NCI-H1105 treated with DMSO at 0.1 percent for 48 hours (cell line): ENCODE results near the gene GLYATL1.

Experiments
- DNase-seq: peaks from one replicate; lab custom pipeline; 2025; lab: John Stamatoyannopoulos, UW

The GLYATL1 gene

GRCh38 chr11:58926695-58927094 is 12.6 kb upstream of the GLYATL1 start:
- DNase-seq: no peak

DNA sequence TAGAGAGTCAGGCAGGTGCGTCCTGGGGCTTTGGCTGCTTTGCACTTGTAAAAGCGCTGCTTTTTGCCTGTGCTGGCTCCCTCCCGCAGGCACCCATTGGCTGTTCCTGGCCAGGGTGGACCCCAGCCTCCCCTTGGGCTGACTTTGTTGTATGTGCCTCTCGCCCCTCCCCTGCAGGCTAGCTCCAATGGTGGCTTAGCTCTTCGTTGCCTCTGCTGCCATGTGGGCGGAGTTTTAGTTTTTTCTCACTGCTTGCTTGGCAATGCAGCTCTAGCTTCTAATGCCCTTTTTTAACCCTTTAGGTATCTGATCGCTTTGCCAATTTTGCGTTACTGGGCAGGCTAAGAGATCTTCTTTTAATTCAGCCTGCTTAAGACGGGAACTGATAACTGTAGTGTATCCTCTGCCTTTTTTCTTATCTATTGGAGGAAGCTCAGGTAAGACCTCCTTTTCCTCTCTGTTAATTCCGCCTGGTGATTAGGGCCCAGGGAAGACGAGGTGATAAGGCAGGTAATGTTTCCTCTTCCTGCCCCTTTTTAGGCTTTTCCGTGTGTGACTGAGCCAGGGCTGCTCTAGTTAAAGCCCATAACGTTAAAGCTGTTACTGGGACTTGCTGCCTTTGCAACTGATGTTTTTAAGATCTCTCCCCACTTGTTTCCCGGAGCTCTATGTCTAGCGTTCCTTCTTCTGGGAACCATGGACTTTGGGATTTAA is 11.7 kb upstream of the GLYATL1 start:
- peak; percentile 31 for DNase-seq

DNA sequence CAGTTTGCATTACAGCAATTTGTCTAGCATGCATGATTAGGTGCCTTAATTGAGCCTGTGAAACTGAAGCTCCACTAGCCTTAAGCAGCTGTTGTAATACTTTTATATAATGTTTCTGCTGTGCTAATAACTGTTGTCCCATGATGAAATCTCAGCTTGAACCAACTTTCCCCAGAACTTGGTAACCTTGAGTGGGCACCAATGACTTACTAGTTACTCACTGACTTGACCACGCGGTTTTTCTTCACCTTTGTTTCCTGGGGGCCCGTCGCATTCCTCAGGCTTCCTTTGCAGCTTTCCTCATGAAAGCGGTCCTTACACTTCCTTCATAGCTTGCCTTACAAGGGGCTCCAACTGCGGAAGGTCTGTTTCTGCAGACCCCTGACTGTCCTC is 11.2 kb upstream of the GLYATL1 start:
- no peak for DNase-seq

DNA sequence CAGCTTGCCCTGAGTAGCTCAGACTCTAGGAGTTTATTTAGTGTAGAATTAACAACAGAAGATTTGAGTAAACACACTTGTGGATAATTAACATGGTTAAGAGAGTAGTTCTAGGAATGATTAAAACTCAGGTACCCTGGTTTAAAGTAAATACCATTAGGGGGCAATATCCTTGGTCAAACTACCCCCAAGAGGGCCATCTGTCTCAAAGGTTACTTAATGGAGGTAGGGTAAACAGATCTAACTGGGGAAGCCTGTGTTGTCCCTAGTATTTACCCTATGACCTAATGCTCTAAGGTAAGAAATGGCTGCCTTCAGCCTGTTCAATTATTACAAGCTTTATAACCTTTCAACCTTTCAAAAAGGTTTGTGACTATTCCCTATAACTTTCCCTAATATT is 10.6 kb upstream of the GLYATL1 start:
- no peak for DNase-seq

GRCh38 chr11:58930926-58931325 is 8.4 kb upstream of the GLYATL1 start:
- DNase-seq: no peak

GRCh38 chr11:58933661-58934060 is 5.6 kb upstream of the GLYATL1 start:
- no peak for DNase-seq

- no peak for DNase-seq
Observed at GRCh38 chr11:58934945-58935513, 4.3 kb upstream of the GLYATL1 start.

GRCh38 chr11:58938398-58938797 is 890 bp upstream of the GLYATL1 start:
- DNase-seq: no peak

DNA sequence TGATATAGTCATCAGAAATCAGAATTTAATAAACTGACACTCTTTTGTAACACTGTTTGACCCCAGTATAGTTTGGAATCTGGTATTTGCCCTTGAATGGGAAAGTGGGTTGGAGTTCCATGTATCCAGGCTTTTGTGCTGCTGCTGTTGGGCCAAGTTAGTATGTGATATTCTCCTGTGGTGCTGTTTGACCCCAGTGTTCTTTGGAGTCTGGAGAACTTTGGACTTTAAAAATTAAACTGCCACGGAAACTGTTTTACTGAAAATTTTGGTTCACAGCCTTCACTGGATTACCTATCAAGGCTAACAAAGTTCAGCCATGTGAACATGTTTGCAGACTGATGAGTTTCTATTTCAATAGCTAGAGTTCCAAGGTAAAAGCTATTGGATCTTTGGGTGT is 740 bp downstream of the GLYATL1 start:
- DNase-seq: no peak

GRCh38 chr11:58941838-58942237 is 2.5 kb downstream of the GLYATL1 start:
- DNase-seq: no peak

- DNase-seq: no peak
Observed at GRCh38 chr11:58945663-58946062, 6.4 kb downstream of the GLYATL1 start.

DNA sequence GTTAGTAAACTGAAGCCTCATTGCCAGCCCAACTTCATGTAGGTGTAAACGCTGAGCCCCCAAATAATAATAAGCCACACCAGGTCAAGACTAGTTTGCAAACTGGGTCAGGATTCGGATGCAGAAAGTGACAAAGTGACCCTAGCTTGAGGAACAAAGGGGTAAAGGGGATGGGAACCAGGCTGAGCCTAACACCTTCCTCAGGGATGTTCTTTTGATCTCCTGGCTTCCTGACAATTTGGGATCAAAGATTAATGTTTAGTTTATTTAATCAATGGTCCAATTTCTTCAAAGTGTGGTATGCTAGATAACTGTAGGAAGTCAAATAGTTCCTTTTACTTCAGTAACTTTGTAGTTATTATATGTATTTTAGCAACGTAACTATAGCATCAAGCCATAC is 9.9 kb downstream of the GLYATL1 start:
- no peak for DNase-seq

- no peak for DNase-seq
Observed at GRCh38 chr11:58957922-58958321, 18.6 kb downstream of the GLYATL1 start.

DNA sequence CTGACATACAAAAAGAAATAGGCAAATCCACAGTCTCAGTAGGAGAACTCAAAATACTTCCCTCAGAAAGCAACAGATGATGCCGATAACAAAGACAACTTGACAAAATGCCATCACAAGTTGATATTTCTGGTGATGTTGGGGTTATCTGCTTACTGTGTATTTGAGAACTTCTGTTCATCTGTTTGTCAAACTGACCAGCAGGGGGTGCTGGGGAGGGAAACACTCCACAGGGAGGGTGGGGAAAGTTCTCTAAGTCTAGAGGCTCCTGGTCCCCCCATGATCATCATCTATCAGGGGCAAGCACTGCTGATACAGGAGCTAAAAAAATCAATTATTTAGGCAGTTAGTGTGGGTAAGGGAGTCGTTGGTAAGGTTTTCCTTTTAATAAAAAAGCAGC is 19.2 kb downstream of the GLYATL1 start:
- no peak for DNase-seq

- no peak for DNase-seq
Observed at GRCh38 chr11:58963551-58964104, 24.3 kb downstream of the GLYATL1 start.

- DNase-seq: no peak
Observed at GRCh38 chr11:58965246-58965985, 26.1 kb downstream of the GLYATL1 start.

GRCh38 chr11:58968251-58968711 is 29.0 kb downstream of the GLYATL1 start:
- DNase-seq: no peak

DNA sequence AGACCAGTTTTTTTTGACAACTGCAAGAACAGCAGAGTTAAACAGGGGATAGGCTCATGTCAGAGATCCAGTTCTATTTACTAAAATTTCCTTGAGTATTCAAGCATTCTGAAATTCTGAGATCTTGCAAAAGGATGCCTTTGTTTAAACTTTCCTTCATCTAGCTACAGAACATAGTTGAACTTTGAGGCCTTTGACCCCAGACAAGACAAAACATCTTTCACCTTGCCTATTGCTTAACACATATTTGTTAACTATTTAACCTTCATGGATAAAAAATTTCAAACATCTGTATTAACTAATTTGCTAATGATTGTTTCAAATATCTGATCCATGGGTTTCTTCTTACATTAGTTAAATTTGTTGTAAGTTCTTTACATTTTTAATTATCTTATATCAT is 38.2 kb downstream of the GLYATL1 start:
- no peak for DNase-seq

- no peak for DNase-seq
Observed at GRCh38 chr11:58979222-58979621, 39.9 kb downstream of the GLYATL1 start.

GRCh38 chr11:58980159-58980843 is 41.0 kb downstream of the GLYATL1 start:
- no peak for DNase-seq

GRCh38 chr11:58992489-58992888 is 53.2 kb downstream of the GLYATL1 start:
- DNase-seq: no peak

- DNase-seq: no peak
Observed at GRCh38 chr11:58994171-58994570, 54.9 kb downstream of the GLYATL1 start.
